ENCODE measurements around the gene ADCY2.

Gene ADCY2

DNA sequence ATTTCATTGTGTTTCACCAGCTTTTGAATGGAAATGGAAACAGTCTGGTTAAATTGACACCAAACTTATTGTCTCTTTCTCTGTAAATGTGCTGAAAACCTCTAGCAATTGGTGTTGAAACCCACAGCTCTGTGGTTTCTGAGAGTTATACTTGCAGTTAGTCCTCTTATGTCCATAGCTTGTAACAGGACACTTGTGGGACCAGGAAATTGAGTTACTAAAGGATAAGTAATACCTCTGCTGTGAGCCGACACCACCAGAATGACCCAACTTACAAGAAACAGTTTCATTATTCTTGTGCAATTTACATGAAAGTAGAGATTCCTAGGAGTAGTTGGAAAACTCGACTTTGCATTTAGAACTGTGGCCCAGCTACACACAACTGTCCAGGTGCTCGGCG is 263.5 kb downstream of the ADCY2 start:
- Histone ChIP-seq H3K9ac (no peak overlapping the region), H3K36me3 (ENCODE audit: insufficient read depth) (no peaks in the 10 kb centered on the region), H3K27me3 (ENCODE audit: insufficient read depth, low read depth) (no peaks in the 10 kb centered on the region), H3K27ac (no peak overlapping the region), H4K20me1 (ENCODE audit: insufficient read depth) (no peaks in the 10 kb centered on the region), H3K4me1 (ENCODE audit: low read depth, poor library complexity, severe bottlenecking) (no peaks in the 10 kb centered on the region), H3K79me2 (ENCODE audit: insufficient read depth, low read depth) (no peaks in the 10 kb centered on the region), H2AFZ (ENCODE audit: low read depth) (no peak overlapping the region), H3K4me3 (IDR thresholded peaks at IDR 0.05; ENCODE audit: insufficient read depth, low read depth, low read length) (no peak overlapping the region), H3K4me2 (no peak overlapping the region)
- TF ChIP-seq, protein P1, sequence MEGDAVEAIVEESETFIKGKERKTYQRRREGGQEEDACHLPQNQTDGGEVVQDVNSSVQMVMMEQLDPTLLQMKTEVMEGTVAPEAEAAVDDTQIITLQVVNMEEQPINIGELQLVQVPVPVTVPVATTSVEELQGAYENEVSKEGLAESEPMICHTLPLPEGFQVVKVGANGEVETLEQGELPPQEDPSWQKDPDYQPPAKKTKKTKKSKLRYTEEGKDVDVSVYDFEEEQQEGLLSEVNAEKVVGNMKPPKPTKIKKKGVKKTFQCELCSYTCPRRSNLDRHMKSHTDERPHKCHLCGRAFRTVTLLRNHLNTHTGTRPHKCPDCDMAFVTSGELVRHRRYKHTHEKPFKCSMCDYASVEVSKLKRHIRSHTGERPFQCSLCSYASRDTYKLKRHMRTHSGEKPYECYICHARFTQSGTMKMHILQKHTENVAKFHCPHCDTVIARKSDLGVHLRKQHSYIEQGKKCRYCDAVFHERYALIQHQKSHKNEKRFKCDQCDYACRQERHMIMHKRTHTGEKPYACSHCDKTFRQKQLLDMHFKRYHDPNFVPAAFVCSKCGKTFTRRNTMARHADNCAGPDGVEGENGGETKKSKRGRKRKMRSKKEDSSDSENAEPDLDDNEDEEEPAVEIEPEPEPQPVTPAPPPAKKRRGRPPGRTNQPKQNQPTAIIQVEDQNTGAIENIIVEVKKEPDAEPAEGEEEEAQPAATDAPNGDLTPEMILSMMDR (conservative IDR thresholded peaks at IDR 0.05; ENCODE audit: low read depth, low read length), result no peak

DNA sequence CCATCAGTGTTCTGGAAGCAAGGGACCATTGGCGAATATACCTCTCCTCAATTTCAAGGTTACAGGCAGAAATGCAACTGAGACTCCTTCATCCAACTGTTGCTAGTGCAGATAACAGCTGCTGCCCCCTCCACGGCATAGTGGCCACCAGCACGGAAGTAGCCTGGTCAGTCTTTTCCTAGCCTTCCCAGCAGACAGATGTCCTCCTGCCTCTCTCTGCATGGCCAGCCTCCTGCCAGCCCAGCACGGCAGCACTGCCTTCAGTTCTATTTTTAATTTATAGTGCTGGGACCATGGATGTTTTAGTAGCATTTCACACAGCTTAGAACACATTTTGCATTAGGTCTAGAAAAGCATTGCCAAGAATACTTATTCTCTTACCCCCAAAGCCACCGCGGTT is 266.4 kb downstream of the ADCY2 start:
- no peak overlapping the region for H2AFZ ChIP-seq (ENCODE audit: low read depth)
- H3K9ac ChIP-seq, result no peak overlapping the region
- no peaks in the 10 kb centered on the region for H3K27me3 ChIP-seq (ENCODE audit: insufficient read depth, low read depth)
- no peak overlapping the region for H3K4me2 ChIP-seq
- no peaks in the 10 kb centered on the region for H3K4me1 ChIP-seq (ENCODE audit: low read depth, poor library complexity, severe bottlenecking)
- no peak overlapping the region for H3K27ac ChIP-seq
- H3K36me3 ChIP-seq (ENCODE audit: insufficient read depth), result no peaks in the 10 kb centered on the region
- H3K79me2 ChIP-seq (ENCODE audit: insufficient read depth, low read depth), result no peaks in the 10 kb centered on the region
- TF ChIP-seq, protein P1 (conservative IDR thresholded peaks at IDR 0.05; ENCODE audit: low read depth, low read length), result no peak
- H3K4me3 ChIP-seq (IDR thresholded peaks at IDR 0.05; ENCODE audit: insufficient read depth, low read depth, low read length), result no peak overlapping the region
- no peaks in the 10 kb centered on the region for H4K20me1 ChIP-seq (ENCODE audit: insufficient read depth)

DNA sequence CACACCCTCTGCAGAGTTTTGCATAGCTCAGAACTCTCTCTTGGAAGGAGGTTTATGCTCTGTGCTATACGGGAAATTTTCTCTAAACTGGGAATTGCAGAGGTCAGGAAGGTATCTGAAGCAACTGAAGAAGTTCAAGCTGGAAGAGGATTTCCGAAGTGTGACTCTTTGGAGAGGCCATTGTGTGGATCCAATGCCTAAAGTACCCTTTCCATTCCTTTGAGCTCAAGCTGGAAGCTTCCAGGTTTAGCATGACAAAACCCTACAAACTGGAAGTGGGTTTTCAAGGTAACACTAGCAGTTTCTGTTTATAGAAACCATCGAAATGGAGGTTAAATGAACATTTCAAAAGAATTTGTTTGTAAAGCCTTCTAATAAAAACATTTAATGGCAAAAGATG is 267.9 kb downstream of the ADCY2 start:
- Histone ChIP-seq H3K4me3 (IDR thresholded peaks at IDR 0.05; ENCODE audit: insufficient read depth, low read depth, low read length) (no peak overlapping the region), H2AFZ (ENCODE audit: low read depth) (no peak overlapping the region), H3K9ac (no peak overlapping the region), H3K4me2 (no peak overlapping the region), H3K27ac (no peak overlapping the region), H3K4me1 (ENCODE audit: low read depth, poor library complexity, severe bottlenecking) (no peaks in the 10 kb centered on the region), H3K27me3 (ENCODE audit: insufficient read depth, low read depth) (no peaks in the 10 kb centered on the region), H4K20me1 (ENCODE audit: insufficient read depth) (no peaks in the 10 kb centered on the region), H3K79me2 (ENCODE audit: insufficient read depth, low read depth) (no peaks in the 10 kb centered on the region), H3K36me3 (ENCODE audit: insufficient read depth) (no peaks in the 10 kb centered on the region)
- TF ChIP-seq, protein P1 (conservative IDR thresholded peaks at IDR 0.05; ENCODE audit: low read depth, low read length), result no peak

DNA sequence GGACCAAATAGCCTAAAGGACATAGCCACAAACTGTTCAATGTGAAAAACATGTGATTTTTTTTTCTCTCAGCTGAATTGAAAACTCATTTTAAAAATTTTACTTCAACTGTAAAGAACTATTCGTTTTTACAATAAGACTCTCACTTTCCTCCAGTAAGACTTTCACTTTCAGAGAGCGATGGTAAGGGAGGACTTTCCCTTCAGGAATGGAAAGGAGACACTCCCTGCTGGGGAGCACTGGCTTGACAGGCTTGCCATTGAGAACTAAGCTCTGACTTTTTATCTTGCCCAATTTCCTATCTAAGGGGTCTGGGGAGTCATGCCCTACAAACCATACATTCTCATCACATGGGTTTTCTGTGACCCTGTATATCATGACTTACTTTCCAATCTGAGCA is 268.3 kb downstream of the ADCY2 start:
- Histone ChIP-seq H3K4me2 (no peak overlapping the region), H3K27me3 (ENCODE audit: insufficient read depth, low read depth) (no peaks in the 10 kb centered on the region), H3K9ac (no peak overlapping the region), H4K20me1 (ENCODE audit: insufficient read depth) (no peaks in the 10 kb centered on the region), H3K79me2 (ENCODE audit: insufficient read depth, low read depth) (no peaks in the 10 kb centered on the region), H3K4me3 (IDR thresholded peaks at IDR 0.05; ENCODE audit: insufficient read depth, low read depth, low read length) (no peak overlapping the region), H3K36me3 (ENCODE audit: insufficient read depth) (no peaks in the 10 kb centered on the region), H3K27ac (no peak overlapping the region), H3K4me1 (ENCODE audit: low read depth, poor library complexity, severe bottlenecking) (no peaks in the 10 kb centered on the region), H2AFZ (ENCODE audit: low read depth) (no peak overlapping the region)
- TF ChIP-seq, protein P1 (conservative IDR thresholded peaks at IDR 0.05; ENCODE audit: low read depth, low read length), result no peak

Data from KMS-11 (cell line).